Measurements from ENCODE around the gene CFAP206.

GRCh38 chr6:87395431-87395830, 12.3 kb upstream of the CFAP206 start:
- TF ChIP-seq CTCF (IDR thresholded peaks at IDR 0.05) (no peak), POLR2A (IDR thresholded peaks at IDR 0.05) (no peak)

Measured in right lobe of liver (tissue), 4 donors.